K562 (cell line): ENCODE results near the gene NBPF4. TPM values are rescaled to one million over a fixed set of nuclear protein-coding genes. Genes with fewer than 3 reads are reported as not detected.

ENCODE experiments used
- ATAC-seq: fragments of 200-7000 bp; cut with Tn5 transposase; 3 replicates; pipeline ENCODE4 v1.9.1; 2020; ENCODE audit warnings: moderate library complexity
- BruUV-seq: library from RNA; stranded (reverse); fragments of 400-500 nt; replicated peaks from 2 replicates; lab custom pipeline; 2021; lab: Mats Ljungman, UMichigan
- CTCF ChIA-PET: fragments of 300-600 bp; formaldehyde crosslinking; extraction: SDS; loops from one replicate; lab custom pipeline; 2021; ENCODE audit warnings: low intra/inter-chr PET ratio; lab: Yijun Ruan, JAX
- POLR2A ChIA-PET: fragments of 300-600, 350-650 bp; sonication (Branson Sonifier 250); formaldehyde crosslinking; extraction: SDS; loops from one replicate; lab custom pipeline; 2021; ENCODE audit warnings: antibody characterized with exemption, inconsistent platforms; lab: Yijun Ruan, JAX
- DNase-seq, 4 experiments: peaks; one replicate each; pipeline versions ENCODE4 v3.0.0 to v3.0.0-alpha.2; 2011 to 2018; ENCODE audit warnings: low spot score in 3 of 4, mixed read lengths in 3 of 4; ENCODE audit errors: extremely low read depth in 1 of 4
- FAIRE-seq: peaks from 2 replicates; lab custom pipeline; 2011; peaks lifted over from hg19 to GRCh38; lab: Jason Lieb, UNC
- H2AFZ ChIP-seq: 2 replicates; pipeline ENCODE4 v1.6.0; 2011; ENCODE audit warnings: low read depth, low read length, control low read depth, inconsistent platforms
- H3K27ac ChIP-seq: fragments of 200-600 bp; 3 replicates; pipeline ENCODE4 v1.8.0; 2011; ENCODE audit warnings: low read depth, mild to moderate bottlenecking, control low read depth, inconsistent platforms, low read length, moderate library complexity, mixed read lengths; ENCODE audit errors: extremely low read depth
- H3K27me3 ChIP-seq, 2 experiments: fragments of 300-600 bp in 1 of 2; 2 replicates in 1 of 2; 3 replicates in 1 of 2; pipeline versions ENCODE4 v1.6.0 to v1.8.0; 2011; ENCODE audit warnings: inconsistent platforms in 2 of 2, low read length in 2 of 2, mild to moderate bottlenecking in 1 of 2, mixed read lengths in 1 of 2, moderate library complexity in 1 of 2; ENCODE audit not compliant: control insufficient read depth in 2 of 2, insufficient read depth in 2 of 2
- H3K36me3 ChIP-seq: fragments of 300-600 bp; 3 replicates; pipeline ENCODE4 v1.8.0; 2011; ENCODE audit warnings: mild to moderate bottlenecking, low read length, inconsistent platforms; ENCODE audit not compliant: control insufficient read depth, insufficient read depth
- H3K4me1 ChIP-seq, 2 experiments: fragments of 200-600 bp in 1 of 2; replicated peaks in 1 of 2; 2 replicates in 1 of 2; 3 replicates in 1 of 2; pipeline versions ENCODE4 v1.5.1 to v1.8.0; 2011; ENCODE audit warnings: inconsistent platforms in 2 of 2, low read length in 2 of 2, mild to moderate bottlenecking in 1 of 2, mixed read lengths in 1 of 2, moderate library complexity in 1 of 2; ENCODE audit not compliant: control insufficient read depth in 2 of 2, insufficient read depth in 2 of 2
- H3K4me2 ChIP-seq: 2 replicates; pipeline ENCODE4 v1.6.1; 2011; ENCODE audit warnings: low read length, control low read depth, inconsistent platforms, mixed read lengths; ENCODE audit not compliant: insufficient read depth
- H3K4me3 ChIP-seq: fragments of 200-600 bp; sonication (generic), shearing (Covaris generic); 2 replicates; pipeline ENCODE4 v1.5.1; 2016; ENCODE audit warnings: control low read depth, inconsistent platforms
- H3K79me2 ChIP-seq: fragments of 200-600 bp; 3 replicates; pipeline ENCODE4 v1.8.0; 2011; ENCODE audit warnings: low read length, inconsistent platforms; ENCODE audit not compliant: control insufficient read depth, insufficient read depth
- H3K9ac ChIP-seq, 2 experiments: 2 replicates each; pipeline versions ENCODE4 v1.6.0 to v1.6.1; 2011; ENCODE audit warnings: low read depth in 2 of 2, low read length in 2 of 2, control low read depth in 1 of 2, inconsistent platforms in 1 of 2, mild to moderate bottlenecking in 1 of 2, mixed read lengths in 1 of 2; ENCODE audit not compliant: insufficient read depth in 1 of 2
- H3K9me1 ChIP-seq: one replicate; pipeline ENCODE4 v1.6.0; 2011; ENCODE audit warnings: inconsistent platforms, mild to moderate bottlenecking, low read length, moderate library complexity; ENCODE audit not compliant: control insufficient read depth, insufficient read depth
- H3K9me3 ChIP-seq: replicated peaks from 2 replicates; pipeline ENCODE4 v1.5.1; 2011; ENCODE audit warnings: low read depth, low read length, inconsistent platforms; ENCODE audit not compliant: control insufficient read depth, insufficient read depth
- H4K20me1 ChIP-seq: replicated peaks from 2 replicates; pipeline ENCODE4 v1.6.1; 2011; ENCODE audit warnings: low read length, inconsistent platforms, mixed read lengths; ENCODE audit not compliant: control insufficient read depth, insufficient read depth
- ETV6 ChIP-seq, 3 experiments: fragments of 150-350 bp in 1 of 3; sonication (generic) in 1 of 3; formaldehyde crosslinking in 1 of 3; IDR thresholded peaks; 2 replicates each; pipeline versions ENCODE4 v1.6.1 to v1.8.0; 2014 to 2022; ENCODE audit warnings: borderline replicate concordance in 2 of 3, low read depth in 2 of 3, antibody characterized with exemption in 1 of 3, low read length in 1 of 3, mild to moderate bottlenecking in 1 of 3, missing genetic modification reagents in 1 of 3
- FIP1L1 ChIP-seq: fragments of 200-400 bp; formaldehyde crosslinking; IDR thresholded peaks from 2 replicates; pipeline ENCODE4 v1.6.1; 2018; ENCODE audit warnings: mild to moderate bottlenecking, low read depth, low read length; ENCODE audit not compliant: poor library complexity, severe bottlenecking
- GATAD2B ChIP-seq: fragments of 450-650 bp; IDR thresholded peaks from 2 replicates; pipeline ENCODE4 v1.6.1; 2017; ENCODE audit warnings: mild to moderate bottlenecking, borderline replicate concordance
- MCM2 ChIP-seq: fragments of 450-650 bp; IDR thresholded peaks from 2 replicates; pipeline ENCODE4 v1.6.1; 2017; ENCODE audit warnings: low read depth, mild to moderate bottlenecking
- OTX1 ChIP-seq: fragments of 450-650 bp; formaldehyde crosslinking; IDR thresholded peaks from 2 replicates; pipeline ENCODE4 v1.4.0; 2022; ENCODE audit warnings: mild to moderate bottlenecking
- RNF219 ChIP-seq: fragments of 250-450 bp; sonication (Bioruptor Pico); IDR thresholded peaks from 2 replicates; pipeline ENCODE4 v1.5.0; 2022; ENCODE audit warnings: mild to moderate bottlenecking
- TSC22D4 ChIP-seq: fragments of 450-650 bp; IDR thresholded peaks from 2 replicates; pipeline ENCODE4 v1.6.1; 2016; ENCODE audit warnings: missing genetic modification characterization, missing biosample characterization, control low read depth
- ZBTB12 ChIP-seq: fragments of 250-450 bp; sonication (Bioruptor Pico); IDR thresholded peaks from 2 replicates; pipeline ENCODE4 v1.4.0; 2020
- ZNF23 ChIP-seq: fragments of 250-450 bp; sonication (Bioruptor Pico); IDR thresholded peaks from 2 replicates; pipeline ENCODE4 v1.4.0; 2020; ENCODE audit warnings: mild to moderate bottlenecking
- ZNF696 ChIP-seq: fragments of 250-450 bp; sonication (Bioruptor Pico); conservative IDR thresholded peaks from 2 replicates; pipeline ENCODE4 v1.4.0; 2020; ENCODE audit warnings: mild to moderate bottlenecking, moderate library complexity
- WGBS: fragments of 100-300 bp; shearing (Covaris generic); methylation state at CpG from one replicate; pipeline ENCODE4 v1.1.6; 2016; ENCODE audit warnings: low coverage, mixed read lengths; ENCODE audit not compliant: insufficient coverage; ENCODE audit errors: missing lambda C conversion rate; 5-methylcytosine and 5-hydroxymethylcytosine counted together
- in situ Hi-C: fragments of 300-500 bp; cut with MboI; formaldehyde crosslinking; loops from 4 replicates; pipeline ENCODE4 v1.15.0; 2018; ENCODE audit warnings: inconsistent platforms, mixed read lengths
- intact Hi-C: fragments of 100-400 bp; cut with micrococcal nuclease; formaldehyde crosslinking; loops from 2 replicates; pipeline ENCODE4 v1.14.2; 2022
- polyA plus RNA-seq, 8 experiments: library from polyadenylated mRNA; depleted of rRNA in 4 of 8; stranded (reverse) in 5 of 8; unstranded in 3 of 8; fragments of >200 nt; fragmentation: Nextera tagmentation in 2 of 8; fragmentation: Illumina TruSeq in 1 of 8; extraction: Ambion mirVana in 2 of 8; extraction: Trizol in 1 of 8; gene quantifications; 2 replicates each; pipeline versions ENCODE4 v1.2.1 to v1.2.3, GENCODE V29; 2011 to 2014; ENCODE audit warnings: inconsistent platforms in 1 of 8, missing spikeins in 1 of 8
- total RNA-seq, 7 experiments: library from RNA; depleted of rRNA in 6 of 7; stranded (reverse); fragments of >200 nt in 6 of 7; fragmentation: Illumina TruSeq in 2 of 7; extraction: Trizol in 2 of 7; gene quantifications; 2 replicates each; pipeline versions ENCODE4 v1.2.1 to v1.2.3, GENCODE V29; 2011 to 2021; ENCODE audit warnings: low replicate concordance in 1 of 7

NBPF4 gene
- total and polyA plus RNA-seq, 9 of the 15 experiments (the other 6 are each of a cell fraction or from before 2014, with no cell fraction given): 3.6 to 10.4 (median 5.9) TPM

GRCh38 chr1:108179018-108179417, 64.9 kb downstream of the NBPF4 start:
- DNase-seq (no peak), ATAC-seq (no peak), FAIRE-seq (no peak)
- H4K20me1 ChIP-seq: no peaks in the 10 kb centered on the region
- no peak overlapping the region for H3K9ac ChIP-seq
- in situ Hi-C loops (no loop called here), intact Hi-C loops (no loop called here)
- CTCF ChIA-PET: no interaction called here
- H2AFZ ChIP-seq: no peak overlapping the region
- WGBS: 43% methylated on average over 1 of the region's 1 CpG
- peaks cover 19% of the 10 kb centered on the region; the same call in 2 of the 3 replicates for H3K36me3 ChIP-seq
- no TSS peak for BruUV-seq
- POLR2A ChIA-PET: no interaction called here
- TF ChIP-seq ETV6 (IDR thresholded peaks at IDR 0.05; ENCODE audit: borderline replicate concordance in 1 of 2, low read depth in 2 of 2, low read length in 1 of 2) (no peak), ETV6 (CRISPR knock-in tag; IDR thresholded peaks at IDR 0.05; ENCODE audit: borderline replicate concordance) (no peak), RNF219 (CRISPR knock-in tag) (no peak), ZNF696 (CRISPR knock-in tag) (no peak), TSC22D4 (tag) (no peak), MCM2 (no peak), FIP1L1 (no peak), OTX1 (CRISPR knock-in tag) (no peak), ZBTB12 (CRISPR knock-in tag) (no peak), GATAD2B (no peak), ZNF23 (CRISPR knock-in tag) (no peak)
- H3K4me1 ChIP-seq: no peaks in the 10 kb centered on the region
- no peak overlapping the region for H3K27ac ChIP-seq
- no peak overlapping the region for H3K4me2 ChIP-seq
- peaks cover 12% of the 10 kb centered on the region; the same call in 1 of the 2 replicates for H3K9me3 ChIP-seq
- no peak overlapping the region for H3K4me3 ChIP-seq
- H3K27me3 ChIP-seq: no peaks in the 10 kb centered on the region
- no peaks in the 10 kb centered on the region for H3K9me1 ChIP-seq
- H3K79me2 ChIP-seq: no peaks in the 10 kb centered on the region

Other genes with a start within 250 kb of the NBPF4 start
- 19.8 and 20.0 TPM in 2 replicates for gene SLC25A24, start 43.7 kb downstream of the NBPF4 start, total RNA-seq (2014; rRNA removed)
- 34.5 and 39.7 TPM in 2 replicates for gene SLC25A24, start 43.7 kb downstream of the NBPF4 start, total RNA-seq (2014; rRNA removed; fragmentation: Illumina TruSeq; extraction: Trizol)
- gene SLC25A24, start 43.7 kb downstream of the NBPF4 start, total RNA-seq (2015; rRNA removed; fragmentation: Illumina TruSeq; extraction: Trizol): 27.9 and 30.7 TPM in 2 replicates
- 25.4 and 25.8 TPM in 2 replicates for gene SLC25A24, start 43.7 kb downstream of the NBPF4 start, total RNA-seq (2021)
- gene SLC25A24, start 43.7 kb downstream of the NBPF4 start, polyA plus RNA-seq (2011; rRNA removed): 25.1 and 34.9 TPM in 2 replicates
- 22.5 and 29.3 TPM in 2 replicates for gene SLC25A24, start 43.7 kb downstream of the NBPF4 start, polyA plus RNA-seq (2014; fragmentation: Illumina TruSeq; extraction: Trizol)
- gene SLC25A24, start 43.7 kb downstream of the NBPF4 start, polyA plus RNA-seq (2014; fragmentation: Nextera tagmentation; extraction: Ambion mirVana): 1 to 10 TPM; 6.9 to 8.3 TPM
- 15.7 and 19.9 TPM in 2 replicates for gene SLC25A24, start 43.7 kb downstream of the NBPF4 start, polyA plus RNA-seq (2014; rRNA removed)
- gene NBPF6, start 206.3 kb upstream of the NBPF4 start, total RNA-seq (2014; rRNA removed): 5.0 and 6.0 TPM in 2 replicates
- gene NBPF6, start 206.3 kb upstream of the NBPF4 start, total RNA-seq (2014; rRNA removed; fragmentation: Illumina TruSeq; extraction: Trizol): 7.2 and 7.5 TPM in 2 replicates
- gene NBPF6, start 206.3 kb upstream of the NBPF4 start, total RNA-seq (2015; rRNA removed; fragmentation: Illumina TruSeq; extraction: Trizol): 7.6 and 8.3 TPM in 2 replicates
- gene NBPF6, start 206.3 kb upstream of the NBPF4 start, total RNA-seq (2021): 6.1 and 6.5 TPM in 2 replicates
- gene NBPF6, start 206.3 kb upstream of the NBPF4 start, polyA plus RNA-seq (2011; rRNA removed): 4.2 and 5.8 TPM in 2 replicates
- gene NBPF6, start 206.3 kb upstream of the NBPF4 start, polyA plus RNA-seq (2014; fragmentation: Illumina TruSeq; extraction: Trizol): 8.7 and 10.0 TPM in 2 replicates
- 1 to 10 TPM; 2.7 to 3.6 TPM for gene NBPF6, start 206.3 kb upstream of the NBPF4 start, polyA plus RNA-seq (2014; fragmentation: Nextera tagmentation; extraction: Ambion mirVana)
- gene NBPF6, start 206.3 kb upstream of the NBPF4 start, polyA plus RNA-seq (2014; rRNA removed): 4.0 and 4.9 TPM in 2 replicates